WERI-Rb-1 (cell line): ENCODE data around the gene ITSN1.

Experiments
- DNase-seq: peaks from one replicate; pipeline ENCODE4 v3.0.0-alpha.2; 2020
- H3K27ac ChIP-seq: fragments of 250-450 bp; sonication (Bioruptor Pico); 2 replicates; pipeline ENCODE4 v1.5.1; 2020; ENCODE audit warnings: mild to moderate bottlenecking, moderate library complexity
- H3K27me3 ChIP-seq: fragments of 250-450 bp; sonication (Bioruptor Pico); 2 replicates; pipeline ENCODE4 v1.5.1; 2021; ENCODE audit warnings: mild to moderate bottlenecking, low read depth, moderate library complexity; ENCODE audit not compliant: insufficient read depth, severe bottlenecking
- H3K36me3 ChIP-seq: fragments of 250-450 bp; sonication (Bioruptor Pico); 2 replicates; pipeline ENCODE4 v1.5.1; 2020; ENCODE audit warnings: mild to moderate bottlenecking, moderate library complexity
- H3K4me3 ChIP-seq: 2 replicates; pipeline ENCODE4 v1.5.1; 2011; ENCODE audit warnings: low read depth, mild to moderate bottlenecking, control low read depth, low read length
- H3K9me3 ChIP-seq: fragments of 250-450 bp; sonication (Bioruptor Pico); 2 replicates; pipeline ENCODE4 v1.5.1; 2021; ENCODE audit warnings: mild to moderate bottlenecking, moderate library complexity; ENCODE audit not compliant: severe bottlenecking
- CTCF ChIP-seq: IDR thresholded peaks from 2 replicates; pipeline ENCODE4 v1.5.1; 2011; ENCODE audit warnings: low read depth, mild to moderate bottlenecking, control low read depth, inconsistent platforms, low read length

ITSN1 gene

DNA sequence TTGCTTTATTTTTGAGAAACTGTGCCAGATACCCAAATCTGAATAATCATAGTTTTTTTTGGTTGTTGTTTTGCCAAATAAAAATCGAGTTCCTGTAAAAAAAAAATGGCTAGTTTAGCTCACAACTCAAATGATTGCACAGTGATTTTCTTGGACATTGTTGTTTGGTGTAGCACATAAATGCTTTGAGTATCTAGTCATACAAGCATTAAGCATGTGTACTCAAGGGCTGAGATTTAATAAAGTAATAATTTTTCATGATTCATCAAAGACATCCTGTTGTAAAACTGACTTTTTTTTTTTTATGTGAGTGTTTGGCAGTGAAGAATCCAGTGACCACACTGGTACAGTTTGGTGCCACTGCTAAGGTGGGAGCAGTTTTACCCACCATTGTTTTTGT, 18.8 kb downstream of the ITSN1 start:
- TF ChIP-seq CTCF, result no peak
- H3K9me3 ChIP-seq, result no peaks in the 10 kb centered on the region
- DNase-seq, result no peak

DNA sequence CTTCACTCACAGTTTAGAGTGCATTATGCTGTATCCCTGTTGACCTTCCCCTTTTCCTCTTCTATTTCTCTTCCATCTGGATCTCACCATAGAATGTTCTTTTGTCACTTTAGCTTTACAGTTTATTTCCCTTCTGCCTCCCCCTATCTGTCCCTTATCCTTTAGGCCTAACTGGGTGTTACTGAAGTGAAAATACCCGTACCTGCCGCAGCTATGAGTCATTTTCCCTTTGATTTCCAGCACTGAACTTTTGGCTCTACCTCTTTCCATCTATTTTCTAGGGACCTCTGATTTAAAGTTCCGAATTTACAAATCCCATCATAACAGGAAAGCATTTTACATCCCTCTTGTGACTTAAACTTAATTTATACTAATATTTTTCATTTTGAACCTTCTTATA, 19.7 kb downstream of the ITSN1 start:
- no peaks in the 10 kb centered on the region for H3K27me3 ChIP-seq
- no peaks in the 10 kb centered on the region for H3K9me3 ChIP-seq
- no peak overlapping the region for H3K4me3 ChIP-seq
- no peak for DNase-seq
- no peaks in the 10 kb centered on the region; the same call in 1 of the 2 replicates for H3K36me3 ChIP-seq
- no peak for TF ChIP-seq CTCF
- H3K27ac ChIP-seq, result no peak overlapping the region

More for the DNA sequence above, 18.8 kb downstream of the ITSN1 start:
- no peaks in the 10 kb centered on the region; the same call in 1 of the 2 replicates for H3K36me3 ChIP-seq
- H3K27ac ChIP-seq, result no peak overlapping the region
- no peaks in the 10 kb centered on the region for H3K27me3 ChIP-seq
- no peak overlapping the region for H3K4me3 ChIP-seq

DNA sequence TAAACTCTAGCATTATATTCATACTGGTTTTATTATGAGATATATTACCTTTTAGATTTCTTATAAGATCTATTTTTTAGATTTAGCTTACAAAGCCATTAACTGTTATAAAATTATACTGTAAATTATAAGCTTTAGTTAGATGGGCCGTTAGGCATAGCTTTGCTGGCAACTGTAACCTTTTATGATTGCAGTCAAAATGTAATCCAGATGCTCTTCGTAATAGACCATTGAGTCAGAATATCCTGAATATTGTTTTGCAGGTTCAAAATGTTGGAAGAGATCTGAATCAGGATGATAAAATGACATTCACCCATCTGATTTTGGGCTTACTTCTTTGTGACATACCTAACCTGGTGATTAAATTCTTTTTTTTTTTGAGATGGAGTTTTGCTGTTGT, 20.9 kb downstream of the ITSN1 start:
- no peak for DNase-seq
- Histone ChIP-seq H3K27ac (no peak overlapping the region), H3K27me3 (no peaks in the 10 kb centered on the region), H3K4me3 (no peak overlapping the region), H3K36me3 (no peaks in the 10 kb centered on the region; the same call in 1 of the 2 replicates), H3K9me3 (no peaks in the 10 kb centered on the region)
- no peak for TF ChIP-seq CTCF

DNA sequence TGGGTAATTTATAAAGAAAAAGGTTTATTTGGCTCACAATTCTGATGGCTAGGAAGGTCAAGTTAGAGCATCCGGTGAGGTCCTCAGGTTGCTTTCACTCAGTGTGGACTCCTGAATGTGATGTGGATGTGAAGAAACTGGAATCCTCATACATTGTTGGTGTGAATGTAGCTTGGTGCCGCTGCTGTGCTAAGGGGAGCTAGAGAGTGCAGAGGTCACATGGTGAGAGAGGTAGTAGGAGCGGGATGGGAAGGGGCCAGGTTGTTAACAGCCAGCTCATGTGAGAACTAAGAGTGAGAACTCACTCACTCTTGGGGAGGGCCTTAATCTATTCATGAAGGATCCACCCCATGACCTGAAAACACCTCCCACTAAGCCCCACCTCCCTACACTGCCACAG, 21.8 kb downstream of the ITSN1 start:
- no peak overlapping the region for H3K27ac ChIP-seq
- H3K4me3 ChIP-seq, result no peak overlapping the region
- no peak for DNase-seq
- no peak for TF ChIP-seq CTCF
- no peaks in the 10 kb centered on the region for H3K9me3 ChIP-seq
- no peaks in the 10 kb centered on the region for H3K36me3 ChIP-seq
- H3K27me3 ChIP-seq, result no peaks in the 10 kb centered on the region

- Histone ChIP-seq H3K27me3 (no peaks in the 10 kb centered on the region), H3K4me3 (no peak overlapping the region), H3K9me3 (no peaks in the 10 kb centered on the region), H3K27ac (no peak overlapping the region), H3K36me3 (no peaks in the 10 kb centered on the region)
- no peak for DNase-seq
- no peak for TF ChIP-seq CTCF
Measured at GRCh38 chr21:33666153-33666552, 23.9 kb downstream of the ITSN1 start.

DNA sequence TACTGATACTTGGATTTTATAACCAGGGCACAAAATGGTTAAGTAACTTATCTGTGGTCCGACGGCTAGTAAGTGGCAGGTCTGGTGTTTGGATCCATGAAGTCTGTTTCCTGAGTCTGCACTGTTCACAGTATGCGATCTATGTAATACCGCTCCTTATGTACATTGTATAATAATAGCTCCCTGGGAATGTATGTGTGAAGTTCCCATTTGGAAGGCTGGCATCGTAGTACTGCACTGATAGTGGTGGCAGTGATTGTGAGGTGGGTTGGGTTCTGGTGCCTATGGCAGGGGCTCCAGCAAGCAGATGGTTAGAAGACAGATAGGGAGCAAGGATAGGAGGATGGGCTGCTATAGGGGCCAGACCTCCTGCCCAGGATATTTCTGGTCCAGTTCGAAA, 25.3 kb downstream of the ITSN1 start:
- TF ChIP-seq CTCF, result no peak
- DNase-seq, result no peak
- Histone ChIP-seq H3K9me3 (no peaks in the 10 kb centered on the region), H3K27ac (no peak overlapping the region), H3K36me3 (no peaks in the 10 kb centered on the region), H3K27me3 (no peaks in the 10 kb centered on the region), H3K4me3 (no peak overlapping the region)
